HUES48 (cell line): ENCODE data around the gene GSTA1.
"Not testable (repeated sequence)": the region's sequence is repeated elsewhere in the genome, so short reads cannot be mapped to it uniquely, and the experiment has no call there.

Experiments
- H3K27ac ChIP-seq: one replicate; pipeline ENCODE4 v1.7.0; 2013; ENCODE audit warnings: low read depth, low read length, inconsistent platforms
- H3K27me3 ChIP-seq: 2 replicates; pipeline ENCODE4 v1.6.1; 2013; ENCODE audit warnings: mild to moderate bottlenecking, low read length; ENCODE audit not compliant: control insufficient read depth, insufficient read depth
- H3K36me3 ChIP-seq: 2 replicates; pipeline ENCODE4 v1.6.1; 2013; ENCODE audit warnings: low read length; ENCODE audit not compliant: control insufficient read depth, insufficient read depth
- H3K4me1 ChIP-seq: 2 replicates; pipeline ENCODE4 v1.6.1; 2013; ENCODE audit warnings: mild to moderate bottlenecking, low read length; ENCODE audit not compliant: control insufficient read depth, insufficient read depth
- H3K4me3 ChIP-seq: 2 replicates; pipeline ENCODE4 v1.5.1; 2013; ENCODE audit warnings: mild to moderate bottlenecking, low read depth, low read length
- H3K9ac ChIP-seq: 2 replicates; pipeline ENCODE4 v1.6.1; 2013; ENCODE audit warnings: mild to moderate bottlenecking, low read depth, low read length, moderate library complexity
- H3K9me3 ChIP-seq: 2 replicates; pipeline ENCODE4 v1.6.1; 2013; ENCODE audit warnings: low read length; ENCODE audit not compliant: control insufficient read depth, insufficient read depth

The GSTA1 gene

DNA sequence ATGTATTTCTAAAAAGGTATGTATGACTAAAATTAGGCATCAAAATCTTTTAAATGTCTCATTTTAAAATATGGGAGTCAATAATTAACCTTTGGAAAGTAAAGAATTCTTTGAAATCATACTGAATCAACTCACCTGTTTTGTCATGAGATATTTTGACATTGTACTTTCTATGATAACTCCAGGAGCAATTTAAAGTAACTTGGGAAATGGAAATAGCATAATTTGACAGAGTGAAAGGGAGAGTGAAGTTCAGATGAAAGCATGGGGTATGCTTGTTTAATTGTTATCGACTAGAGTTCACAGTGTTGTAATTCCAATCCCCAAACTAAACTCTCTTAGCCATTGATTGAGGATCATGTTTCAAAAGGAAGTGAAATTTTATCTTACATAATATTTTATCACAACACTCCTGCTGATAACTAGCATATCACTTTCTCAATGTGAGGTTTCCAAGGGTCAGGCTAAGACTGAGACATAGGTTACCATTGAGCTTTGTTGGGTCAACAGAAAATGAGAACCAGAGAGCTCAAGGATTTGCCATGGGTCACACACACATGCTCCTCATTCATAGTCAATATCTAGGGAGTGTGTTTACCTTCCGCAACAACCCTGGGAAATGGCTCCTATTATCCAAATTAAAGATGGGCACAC is 2.3 kb downstream of the GSTA1 start:
- Histone ChIP-seq H3K9ac (no peak overlapping the region), H3K27me3 (no peaks in the 10 kb centered on the region), H3K9me3 (no peaks in the 10 kb centered on the region), H3K27ac (no peak overlapping the region), H3K4me1 (no peaks in the 10 kb centered on the region), H3K4me3 (no peak overlapping the region), H3K36me3 (no peaks in the 10 kb centered on the region)

DNA sequence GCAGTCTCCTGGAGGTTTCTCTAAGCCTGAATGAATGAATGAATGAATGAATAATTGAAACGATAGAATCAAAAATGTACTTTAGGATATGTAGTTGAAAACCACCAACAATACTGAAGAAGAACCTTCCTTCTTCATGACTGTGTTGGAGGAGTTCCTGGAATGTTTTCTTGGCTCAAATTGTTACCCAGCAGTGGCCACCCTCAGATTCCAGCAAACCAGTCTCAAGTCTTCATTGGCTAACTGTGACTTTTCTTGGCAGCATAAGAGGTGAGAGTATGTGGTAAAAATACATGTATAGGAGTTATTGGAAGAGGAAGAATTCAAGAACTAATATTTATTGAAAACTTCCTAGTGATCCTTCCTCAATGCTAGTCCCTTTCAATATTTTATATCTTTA is 4.3 kb downstream of the GSTA1 start:
- not testable (repeated sequence) for H3K4me1 ChIP-seq, H3K9ac ChIP-seq, H3K27me3 ChIP-seq, H3K27ac ChIP-seq, H3K36me3 ChIP-seq, H3K9me3 ChIP-seq, H3K4me3 ChIP-seq

DNA sequence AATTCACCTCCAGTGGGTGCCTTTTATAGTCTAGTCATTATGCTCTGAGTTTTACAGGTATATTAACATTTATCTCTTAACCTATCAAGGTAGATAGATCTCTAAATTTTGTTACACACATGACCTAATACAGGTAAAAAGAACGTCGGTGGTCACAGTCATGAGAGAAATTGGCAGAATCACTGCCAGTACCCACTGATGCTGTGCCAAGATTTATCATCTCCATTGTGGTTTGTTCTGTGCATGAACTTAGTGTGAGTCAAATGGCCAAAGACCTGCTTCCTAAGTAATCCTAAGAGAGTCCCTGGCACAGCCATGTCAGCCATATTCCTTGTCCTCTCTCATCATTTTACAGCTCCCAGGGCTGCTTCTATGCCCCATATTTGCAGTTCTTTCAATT is 9.2 kb downstream of the GSTA1 start:
- not testable (repeated sequence) for H3K27ac ChIP-seq, H3K36me3 ChIP-seq, H3K9me3 ChIP-seq, H3K27me3 ChIP-seq, H3K4me3 ChIP-seq, H3K4me1 ChIP-seq, H3K9ac ChIP-seq

DNA sequence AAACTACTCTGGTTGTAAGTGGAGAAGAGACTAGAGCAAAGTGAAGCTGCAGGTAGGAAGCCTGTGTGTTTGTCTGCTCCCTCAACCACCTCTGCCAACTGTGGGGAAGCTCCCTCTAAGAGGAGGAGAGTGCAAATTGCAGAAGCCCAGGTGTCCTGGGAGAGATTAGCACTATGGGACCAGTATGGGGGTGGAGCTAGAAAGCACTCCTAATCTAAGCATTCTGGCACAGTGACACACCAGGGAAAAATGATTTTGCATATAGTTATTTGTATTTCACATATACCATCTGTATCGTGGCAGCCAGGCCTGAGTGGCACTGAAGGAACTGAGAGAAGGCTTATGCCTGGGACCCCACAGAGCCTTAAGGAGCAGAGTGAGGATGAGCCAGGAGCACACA is 12.8 kb downstream of the GSTA1 start:
- Histone ChIP-seq H3K4me1 (no peaks in the 10 kb centered on the region), H3K9me3 (no peaks in the 10 kb centered on the region), H3K4me3 (no peak overlapping the region), H3K9ac (no peak overlapping the region), H3K36me3 (no peaks in the 10 kb centered on the region), H3K27me3 (no peaks in the 10 kb centered on the region), H3K27ac (no peak overlapping the region)

DNA sequence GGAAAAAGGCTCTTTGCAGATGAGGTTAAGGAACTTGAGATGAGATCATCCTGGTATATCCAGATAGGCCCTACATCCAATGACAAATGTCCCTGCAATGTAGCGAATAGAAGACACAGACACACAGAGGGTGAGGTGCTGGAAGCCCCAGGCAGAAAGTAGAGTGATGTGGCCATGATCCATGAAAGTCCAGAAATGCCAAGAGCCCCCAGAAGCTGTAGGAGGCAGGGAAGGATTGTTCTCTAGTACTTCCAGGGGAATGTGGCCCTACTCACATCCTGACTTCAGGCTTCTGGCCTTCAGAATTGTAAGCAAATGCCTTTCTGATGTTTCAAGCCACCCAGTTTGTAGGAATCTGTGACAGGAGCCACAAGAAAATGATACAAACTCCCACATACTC is 14.0 kb downstream of the GSTA1 start:
- not testable (repeated sequence) for H3K36me3 ChIP-seq, H3K4me3 ChIP-seq, H3K9me3 ChIP-seq, H3K27ac ChIP-seq, H3K9ac ChIP-seq, H3K27me3 ChIP-seq, H3K4me1 ChIP-seq

DNA sequence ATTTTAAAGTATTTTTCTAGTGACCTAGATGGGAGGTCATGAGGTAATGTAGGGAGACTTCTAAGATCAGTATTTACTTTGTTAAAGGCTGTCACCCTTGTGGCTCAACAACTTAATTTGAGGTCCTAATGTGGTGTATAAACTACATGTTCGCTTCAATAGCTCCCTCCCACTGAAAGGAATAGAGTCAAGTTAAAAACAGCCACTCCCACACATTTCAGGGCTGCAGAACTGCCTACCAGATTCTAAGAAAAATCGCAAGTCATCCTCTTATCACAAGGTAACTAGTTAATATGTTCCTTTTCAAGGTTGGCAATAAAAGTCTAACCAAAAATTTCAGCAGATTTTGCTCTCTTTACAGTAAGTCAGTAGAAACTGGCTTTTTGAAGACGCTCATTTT is 15.1 kb downstream of the GSTA1 start:
- no peaks in the 10 kb centered on the region for H3K4me1 ChIP-seq
- H3K9me3 ChIP-seq = no peaks in the 10 kb centered on the region
- H3K4me3 ChIP-seq = no peak overlapping the region
- H3K27me3 ChIP-seq = no peaks in the 10 kb centered on the region
- no peak overlapping the region for H3K27ac ChIP-seq
- H3K9ac ChIP-seq = no peak overlapping the region
- H3K36me3 ChIP-seq = no peaks in the 10 kb centered on the region

DNA sequence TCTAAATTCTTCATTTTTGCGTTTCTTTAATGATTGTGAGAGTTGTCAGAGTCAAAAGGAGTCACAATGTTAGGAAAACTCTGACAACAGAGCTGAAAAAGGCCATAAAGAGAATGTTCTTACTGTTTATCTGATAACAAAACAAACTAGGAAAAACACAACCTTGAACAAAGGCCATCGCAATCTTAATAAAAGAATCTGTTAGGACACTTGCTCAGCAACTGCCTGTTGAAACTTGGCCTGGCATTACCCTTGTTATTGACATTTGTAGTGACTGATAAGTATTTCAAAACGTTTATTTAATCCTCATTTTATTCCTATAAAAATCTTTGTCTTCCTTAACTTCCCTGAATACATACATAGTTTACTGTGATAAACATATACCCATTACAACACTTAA is 15.7 kb downstream of the GSTA1 start:
- Histone ChIP-seq H3K36me3 (no peaks in the 10 kb centered on the region), H3K27me3 (no peaks in the 10 kb centered on the region), H3K4me3 (no peak overlapping the region), H3K9ac (no peak overlapping the region), H3K4me1 (no peaks in the 10 kb centered on the region), H3K27ac (no peak overlapping the region), H3K9me3 (no peaks in the 10 kb centered on the region)

DNA sequence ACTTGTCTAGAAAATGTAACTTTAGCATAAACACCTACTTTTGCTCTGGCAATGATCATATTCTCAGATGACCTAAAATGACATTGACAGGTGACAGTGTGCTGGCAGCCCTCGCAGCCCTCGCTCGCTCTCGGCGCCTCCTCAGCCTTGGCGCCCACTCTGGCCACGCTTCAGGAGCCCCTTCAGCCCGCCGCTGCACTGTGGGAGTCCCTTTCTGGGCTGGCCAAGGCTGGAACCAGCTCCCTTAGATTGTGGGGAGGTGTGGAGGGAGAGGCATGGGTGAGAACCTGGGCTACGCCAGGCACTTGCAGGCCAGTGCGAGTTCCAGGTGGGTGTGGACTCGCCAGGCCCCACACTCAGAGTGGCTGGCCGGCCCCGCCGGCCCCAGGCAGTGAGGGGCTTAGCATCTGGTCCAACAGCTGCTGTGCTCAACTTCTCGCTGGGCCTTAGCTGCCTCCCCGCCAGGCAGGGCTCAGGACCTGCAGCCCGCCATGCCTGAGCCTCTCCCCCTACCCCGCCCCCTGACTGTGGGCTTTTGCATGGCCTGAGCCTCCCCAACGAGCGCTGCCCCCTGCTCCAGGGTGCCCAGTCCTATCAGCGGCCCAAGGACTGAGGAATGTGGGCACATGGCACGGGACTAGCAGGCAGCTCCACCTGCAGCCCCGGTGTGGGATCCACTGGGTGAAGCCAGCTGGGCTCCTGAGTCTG is 17.2 kb downstream of the GSTA1 start:
- Histone ChIP-seq H3K4me3 (no peak overlapping the region), H3K27ac (no peak overlapping the region), H3K9me3 (no peaks in the 10 kb centered on the region), H3K27me3 (no peaks in the 10 kb centered on the region), H3K9ac (no peak overlapping the region), H3K4me1 (no peaks in the 10 kb centered on the region), H3K36me3 (no peaks in the 10 kb centered on the region)

DNA sequence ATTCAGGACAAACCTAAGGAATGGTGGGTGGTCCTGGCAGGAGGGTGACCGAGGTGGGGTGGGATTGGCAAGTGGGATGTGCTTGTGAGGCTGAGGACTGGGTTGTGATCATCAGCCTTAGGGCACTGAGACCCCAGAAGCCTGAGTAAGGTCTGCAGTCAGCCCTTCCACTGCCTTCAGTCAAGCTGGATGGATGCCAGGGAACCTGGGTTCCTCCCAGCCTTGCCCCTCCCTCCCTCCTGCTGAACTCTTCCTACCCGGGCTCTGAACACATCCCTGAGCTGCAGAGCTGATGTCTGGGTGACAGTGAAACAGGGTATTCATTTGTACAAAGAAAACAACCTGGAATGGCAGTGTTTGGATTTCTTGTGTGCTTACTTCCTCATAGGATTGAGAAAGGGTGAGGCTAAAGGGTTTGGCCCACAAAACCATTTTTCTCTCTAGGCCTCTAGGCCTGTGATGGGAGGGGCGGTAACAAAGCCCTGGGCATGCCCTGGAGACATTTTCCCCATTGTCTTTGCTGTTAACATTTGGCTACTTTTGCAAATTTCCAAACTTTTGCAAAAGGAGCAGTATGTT is 20.8 kb downstream of the GSTA1 start:
- H3K4me1 ChIP-seq, H3K27me3 ChIP-seq, H3K4me3 ChIP-seq, H3K36me3 ChIP-seq, H3K9me3 ChIP-seq, H3K27ac ChIP-seq, H3K9ac ChIP-seq: not testable (repeated sequence)

DNA sequence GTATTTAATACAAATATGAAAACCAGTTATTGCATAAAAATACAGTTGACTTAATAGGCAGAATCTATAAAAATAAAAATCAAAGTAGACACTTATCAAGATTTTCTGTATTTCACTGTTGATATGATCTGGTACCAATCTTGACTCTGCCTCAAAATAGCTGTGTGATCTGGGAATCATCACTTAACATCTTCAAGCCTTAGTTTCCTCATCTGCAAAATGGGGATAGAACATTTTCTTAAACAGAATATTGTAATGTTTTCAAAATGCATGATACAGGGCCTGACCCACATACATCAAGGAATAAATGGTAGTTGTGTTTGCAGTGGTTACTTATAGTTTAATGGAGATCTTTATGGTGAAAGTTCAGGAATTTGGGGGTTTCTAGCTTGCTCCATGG is 21.4 kb downstream of the GSTA1 start:
- H3K4me3 ChIP-seq, H3K9me3 ChIP-seq, H3K27me3 ChIP-seq, H3K4me1 ChIP-seq, H3K36me3 ChIP-seq, H3K27ac ChIP-seq, H3K9ac ChIP-seq: not testable (repeated sequence)

DNA sequence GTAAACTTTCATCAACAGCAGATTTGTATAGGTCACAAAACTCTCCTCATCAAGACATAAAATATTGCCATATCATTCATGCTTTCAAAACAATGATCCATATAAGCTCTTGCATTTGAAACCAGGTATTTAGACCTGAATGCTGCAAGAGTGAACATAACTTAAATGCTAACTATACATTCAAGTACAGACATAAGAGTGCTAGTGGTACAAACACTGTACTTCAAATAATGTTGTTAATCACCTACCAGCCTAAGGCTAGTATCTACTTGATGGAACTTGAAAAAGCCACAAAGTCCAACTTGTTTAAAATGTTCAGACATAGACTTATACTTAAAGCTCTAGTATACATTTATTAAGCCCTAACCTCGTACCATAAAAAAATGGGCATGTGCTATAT is 24.4 kb downstream of the GSTA1 start:
- Histone ChIP-seq H3K27ac (no peak overlapping the region), H3K4me1 (no peaks in the 10 kb centered on the region), H3K27me3 (no peaks in the 10 kb centered on the region), H3K36me3 (no peaks in the 10 kb centered on the region), H3K9me3 (0 out of 2 replicates have a peak, but pooled peaks cover 3% of the 10 kb centered on the region), H3K9ac (no peak overlapping the region), H3K4me3 (no peak overlapping the region)
